Osteoblast (primary cell): ENCODE measurements around the gene PRKAG2. TPM values are rescaled to one million over a fixed set of nuclear protein-coding genes. Genes with fewer than 3 reads are reported as not detected.

ENCODE experiments used
- DNase-seq: peaks from one replicate; pipeline ENCODE4 v3.0.0; 2011; ENCODE audit warnings: low spot score, mixed read lengths; ENCODE audit not compliant: insufficient read length; ENCODE audit errors: missing footprints
- H2AFZ ChIP-seq: 2 replicates; pipeline ENCODE4 v1.6.0; 2011; ENCODE audit warnings: mild to moderate bottlenecking, low read length
- H3K27ac ChIP-seq: 2 replicates; pipeline ENCODE4 v1.5.1; 2011; ENCODE audit warnings: mild to moderate bottlenecking, low read depth, low read length, moderate library complexity
- H3K27me3 ChIP-seq: 2 replicates; pipeline ENCODE4 v1.6.0; 2012; ENCODE audit warnings: mild to moderate bottlenecking, control low read depth, inconsistent platforms, low read length, moderate library complexity; ENCODE audit not compliant: insufficient read depth
- H3K36me3 ChIP-seq: 2 replicates; pipeline ENCODE4 v1.5.1; 2011; ENCODE audit warnings: mild to moderate bottlenecking, low read length, control low read depth, moderate library complexity; ENCODE audit not compliant: insufficient read depth
- H3K4me1 ChIP-seq: 2 replicates; pipeline ENCODE4 v1.5.1; 2011; ENCODE audit warnings: mild to moderate bottlenecking, low read length, control low read depth, moderate library complexity; ENCODE audit not compliant: insufficient read depth
- H3K4me2 ChIP-seq: 2 replicates; pipeline ENCODE4 v1.6.0; 2011; ENCODE audit warnings: mild to moderate bottlenecking, low read length; ENCODE audit not compliant: insufficient read depth
- H3K4me3 ChIP-seq: fragments of 200-600 bp; sonication (generic); 3 replicates; pipeline ENCODE4 v1.5.1; 2012; ENCODE audit warnings: mild to moderate bottlenecking, low read length, inconsistent platforms; ENCODE audit not compliant: insufficient read depth
- H3K79me2 ChIP-seq: 2 replicates; pipeline ENCODE4 v1.6.0; 2012; ENCODE audit warnings: mild to moderate bottlenecking, low read length, control low read depth, inconsistent platforms; ENCODE audit not compliant: insufficient read depth
- H3K9me3 ChIP-seq: 2 replicates; pipeline ENCODE4 v1.5.1; 2011; ENCODE audit warnings: low read depth, low read length, control low read depth
- H4K20me1 ChIP-seq: 2 replicates; pipeline ENCODE4 v1.6.0; 2012; ENCODE audit warnings: mild to moderate bottlenecking, low read length, control low read depth; ENCODE audit not compliant: insufficient read depth
- CTCF ChIP-seq: IDR thresholded peaks from 2 replicates; pipeline ENCODE4 v1.5.1; 2011; ENCODE audit warnings: mild to moderate bottlenecking, low read depth, low read length, moderate library complexity; ENCODE audit errors: extremely low read depth
- total RNA-seq: library from RNA; depleted of rRNA; stranded (reverse); fragments of >200 nt; gene quantifications from 2 replicates; pipeline ENCODE4 v1.2.3, GENCODE V29; 2012

PRKAG2 gene
- total RNA-seq, 1 donor, result 20.6 TPM

GRCh38 chr7:151614019-151614418 lies 262.9 kb downstream of the PRKAG2 start:
- H3K27me3 ChIP-seq, result no peaks in the 10 kb centered on the region
- H3K9me3 ChIP-seq, result no peaks in the 10 kb centered on the region
- no peak for DNase-seq
- H3K27ac ChIP-seq, result no peak overlapping the region
- no peak for TF ChIP-seq CTCF
- peaks cover 5% of the 10 kb centered on the region for H3K36me3 ChIP-seq
- H3K79me2 ChIP-seq, result peaks cover 72% of the 10 kb centered on the region
- H3K4me2 ChIP-seq, result no peak overlapping the region
- peaks cover 26% of the 10 kb centered on the region for H4K20me1 ChIP-seq
- H3K4me3 ChIP-seq, result no peak overlapping the region
- H3K4me1 ChIP-seq, result no peaks in the 10 kb centered on the region
- no peak overlapping the region for H2AFZ ChIP-seq

GRCh38 chr7:151611878-151612277 lies 265.0 kb downstream of the PRKAG2 start:
- Histone ChIP-seq H3K4me1 (peaks cover 6% of the 10 kb centered on the region), H3K4me3 (no peak overlapping the region), H3K27ac (no peak overlapping the region), H2AFZ (no peak overlapping the region), H3K79me2 (peaks cover 83% of the 10 kb centered on the region), H3K36me3 (peaks cover 5% of the 10 kb centered on the region), H3K4me2 (no peak overlapping the region), H3K9me3 (no peaks in the 10 kb centered on the region), H3K27me3 (no peaks in the 10 kb centered on the region), H4K20me1 (peaks cover 35% of the 10 kb centered on the region)
- DNase-seq, result no peak
- TF ChIP-seq CTCF, result no peak

- H3K79me2 ChIP-seq, result peaks cover 81% of the 10 kb centered on the region
- no peak for DNase-seq
- H3K27ac ChIP-seq, result no peak overlapping the region
- H3K27me3 ChIP-seq, result no peaks in the 10 kb centered on the region
- no peak overlapping the region for H3K4me2 ChIP-seq
- peaks cover 27% of the 10 kb centered on the region for H4K20me1 ChIP-seq
- peaks cover 6% of the 10 kb centered on the region for H3K4me1 ChIP-seq
- H3K36me3 ChIP-seq, result no peaks in the 10 kb centered on the region
- H3K9me3 ChIP-seq, result no peaks in the 10 kb centered on the region
- H3K4me3 ChIP-seq, result no peak overlapping the region
- no peak overlapping the region for H2AFZ ChIP-seq
- TF ChIP-seq CTCF, result no peak
Observed at GRCh38 chr7:151611041-151611440, 265.9 kb downstream of the PRKAG2 start.

- DNase-seq, result no peak
- Histone ChIP-seq H3K4me1 (peaks cover 6% of the 10 kb centered on the region), H3K9me3 (no peaks in the 10 kb centered on the region), H4K20me1 (peaks cover 16% of the 10 kb centered on the region), H2AFZ (no peak overlapping the region), H3K4me3 (no peak overlapping the region), H3K36me3 (peaks cover 4% of the 10 kb centered on the region), H3K27ac (no peak overlapping the region), H3K4me2 (no peak overlapping the region), H3K27me3 (no peaks in the 10 kb centered on the region), H3K79me2 (peaks cover 73% of the 10 kb centered on the region)
- no peak for TF ChIP-seq CTCF
Observed at GRCh38 chr7:151608031-151608551, 268.8 kb downstream of the PRKAG2 start.
